HAP-1 (cell line): ENCODE data around the gene PRKD3.

ENCODE experiments used
- DNase-seq, 2 experiments: peaks; one replicate each; pipeline ENCODE4 v3.0.0-alpha.2; 2016 to 2020; ENCODE audit warnings: low spot score in 2 of 2
- H3K27me3 ChIP-seq: fragments of 250-450 bp; sonication (Bioruptor Pico); 2 replicates; pipeline ENCODE4 v1.5.1; 2020; ENCODE audit warnings: low read depth, mild to moderate bottlenecking, moderate library complexity
- H3K36me3 ChIP-seq: fragments of 250-450 bp; sonication (Bioruptor Pico); replicated peaks from 2 replicates; pipeline ENCODE4 v1.5.1; 2020; ENCODE audit warnings: mild to moderate bottlenecking
- H3K4me1 ChIP-seq: fragments of 250-450 bp; sonication (Bioruptor Pico); 2 replicates; pipeline ENCODE4 v1.5.1; 2020; ENCODE audit warnings: mild to moderate bottlenecking
- H3K4me3 ChIP-seq: fragments of 250-450 bp; sonication (Bioruptor Pico); 2 replicates; pipeline ENCODE4 v1.5.1; 2020; ENCODE audit warnings: mild to moderate bottlenecking, moderate library complexity
- H3K9me3 ChIP-seq: fragments of 250-450 bp; sonication (Bioruptor Pico); 2 replicates; pipeline ENCODE4 v1.5.1; 2020; ENCODE audit warnings: mild to moderate bottlenecking, moderate library complexity
- in situ Hi-C: fragments of 300-500 bp; cut with MboI; formaldehyde crosslinking; loops from 3 replicates; pipeline ENCODE4 v1.14.3; 2020; ENCODE audit warnings: low sequenced_read_pairs, inconsistent platforms, mixed read lengths

The PRKD3 gene

DNA sequence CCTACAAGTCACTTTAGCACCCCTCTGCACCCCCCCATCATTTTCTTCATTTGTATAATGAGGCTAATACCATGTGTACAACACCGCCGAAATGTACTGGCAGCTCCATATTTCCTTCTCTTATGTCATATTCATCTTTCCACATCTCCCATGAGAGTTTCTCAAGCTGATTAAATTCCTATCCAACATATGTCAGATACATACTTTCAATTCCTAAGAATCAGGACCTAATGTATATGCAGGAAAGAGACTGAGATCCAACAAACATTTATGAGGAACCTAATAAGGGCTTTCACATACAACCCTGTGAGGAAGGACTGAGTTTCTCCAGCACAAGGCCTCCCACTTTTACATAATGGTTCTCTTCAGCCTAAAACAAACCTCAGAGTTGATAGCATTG lies 41.9 kb downstream of the PRKD3 start:
- in situ Hi-C loops: no loop called here
- no peak overlapping the region for H3K4me3 ChIP-seq
- H3K4me1 ChIP-seq: no peaks in the 10 kb centered on the region
- no peaks in the 10 kb centered on the region for H3K9me3 ChIP-seq
- DNase-seq: no peak
- H3K27me3 ChIP-seq: no peaks in the 10 kb centered on the region
- peaks cover 40% of the 10 kb centered on the region for H3K36me3 ChIP-seq

DNA sequence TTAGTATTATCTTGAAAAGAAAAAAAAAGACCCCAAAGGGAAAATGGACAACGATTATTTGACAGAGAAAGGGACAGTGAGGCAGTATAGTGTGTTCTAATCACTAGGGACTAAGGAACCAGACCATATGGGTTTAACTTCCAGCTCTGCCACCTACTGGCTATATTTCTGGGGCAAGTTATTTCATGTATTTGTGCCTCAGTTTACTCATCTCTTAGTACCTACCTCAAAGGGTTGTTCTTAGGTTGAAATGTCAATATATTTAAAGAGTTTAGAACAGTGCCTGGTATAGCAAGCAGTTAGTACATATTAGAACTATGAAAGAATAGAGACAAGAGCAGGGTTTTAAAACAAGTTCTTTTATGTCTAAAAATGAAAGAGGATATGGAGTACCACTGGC lies 42.7 kb downstream of the PRKD3 start:
- Histone ChIP-seq H3K36me3 (peaks cover 38% of the 10 kb centered on the region), H3K4me1 (no peaks in the 10 kb centered on the region), H3K4me3 (no peak overlapping the region), H3K27me3 (no peaks in the 10 kb centered on the region), H3K9me3 (no peaks in the 10 kb centered on the region)
- DNase-seq: no peak
- in situ Hi-C loops: no loop called here

DNA sequence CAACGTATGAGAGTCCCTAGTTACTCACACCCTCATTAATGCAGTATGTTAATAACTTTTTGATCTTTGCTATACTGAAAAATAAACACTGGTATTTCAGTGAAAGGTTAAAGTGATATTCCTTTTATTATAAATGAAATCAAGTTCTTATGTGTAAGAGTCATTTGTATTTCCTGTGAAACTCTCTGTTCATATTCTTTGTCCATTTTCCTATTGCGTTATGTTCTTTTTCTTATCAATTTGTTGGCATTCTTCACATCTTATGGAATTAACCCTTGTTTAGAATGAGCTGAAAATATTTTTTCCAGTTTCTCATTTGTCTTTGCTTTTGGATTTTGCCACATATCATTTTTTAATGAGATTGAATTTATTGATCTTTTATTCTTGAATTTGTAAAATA lies 48.3 kb downstream of the PRKD3 start:
- Histone ChIP-seq H3K9me3 (no peaks in the 10 kb centered on the region), H3K4me3 (no peak overlapping the region), H3K27me3 (no peaks in the 10 kb centered on the region), H3K36me3 (peaks cover 30% of the 10 kb centered on the region), H3K4me1 (peaks cover 8% of the 10 kb centered on the region)
- no peak for DNase-seq
- in situ Hi-C loops: no loop called here
